ENCODE measurements around the gene SEMA4A. TPM values are rescaled to one million over a fixed set of nuclear protein-coding genes. Genes with fewer than 3 reads are reported as not detected.

The SEMA4A gene
- total and polyA plus RNA-seq, 9 donors: 2.1 to 9.0 (median 3.7) TPM

GRCh38 chr1:156111355-156111962 lies 41.9 kb upstream of the SEMA4A start:
- DNase-seq: no peak
- WGBS, 3 donors: 48 to 73% (median 55%) methylated on average over 4 of the region's 4 CpGs
- intact Hi-C loops (cut with DNase I): no loop called here
- TF ChIP-seq, protein P1, sequence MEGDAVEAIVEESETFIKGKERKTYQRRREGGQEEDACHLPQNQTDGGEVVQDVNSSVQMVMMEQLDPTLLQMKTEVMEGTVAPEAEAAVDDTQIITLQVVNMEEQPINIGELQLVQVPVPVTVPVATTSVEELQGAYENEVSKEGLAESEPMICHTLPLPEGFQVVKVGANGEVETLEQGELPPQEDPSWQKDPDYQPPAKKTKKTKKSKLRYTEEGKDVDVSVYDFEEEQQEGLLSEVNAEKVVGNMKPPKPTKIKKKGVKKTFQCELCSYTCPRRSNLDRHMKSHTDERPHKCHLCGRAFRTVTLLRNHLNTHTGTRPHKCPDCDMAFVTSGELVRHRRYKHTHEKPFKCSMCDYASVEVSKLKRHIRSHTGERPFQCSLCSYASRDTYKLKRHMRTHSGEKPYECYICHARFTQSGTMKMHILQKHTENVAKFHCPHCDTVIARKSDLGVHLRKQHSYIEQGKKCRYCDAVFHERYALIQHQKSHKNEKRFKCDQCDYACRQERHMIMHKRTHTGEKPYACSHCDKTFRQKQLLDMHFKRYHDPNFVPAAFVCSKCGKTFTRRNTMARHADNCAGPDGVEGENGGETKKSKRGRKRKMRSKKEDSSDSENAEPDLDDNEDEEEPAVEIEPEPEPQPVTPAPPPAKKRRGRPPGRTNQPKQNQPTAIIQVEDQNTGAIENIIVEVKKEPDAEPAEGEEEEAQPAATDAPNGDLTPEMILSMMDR (IDR thresholded peaks at IDR 0.05): no peak
- no peak for TF ChIP-seq EP300 (IDR thresholded peaks at IDR 0.05)
- no peak for TF ChIP-seq POLR2A (IDR thresholded peaks at IDR 0.05)
- H3K27ac ChIP-seq: no peak overlapping the region
- H3K9me3 ChIP-seq: no peaks in the 10 kb centered on the region
- H3K4me3 ChIP-seq: no peak overlapping the region
- no peaks in the 10 kb centered on the region for H3K36me3 ChIP-seq
- H3K27me3 ChIP-seq: no peaks in the 10 kb centered on the region
- H3K4me1 ChIP-seq (ENCODE audit: insufficient read depth): peaks cover 14% of the 10 kb centered on the region

GRCh38 chr1:156112276-156113137 lies 40.9 kb upstream of the SEMA4A start:
- Histone ChIP-seq H3K4me3 (no peak overlapping the region), H3K36me3 (no peaks in the 10 kb centered on the region), H3K9me3 (no peaks in the 10 kb centered on the region), H3K27ac (peak overlapping the region; percentile 46 to 94), H3K4me1 (ENCODE audit: insufficient read depth) (peaks cover 12% of the 10 kb centered on the region), H3K27me3 (no peaks in the 10 kb centered on the region)
- intact Hi-C loops (cut with DNase I): no loop called here
- WGBS, 3 donors: 50 to 55% (median 55%) methylated on average over 10 of the region's 10 CpGs
- TF ChIP-seq EP300 (IDR thresholded peaks at IDR 0.05): no peak
- TF ChIP-seq, protein P1 (IDR thresholded peaks at IDR 0.05): no peak
- TF ChIP-seq POLR2A (IDR thresholded peaks at IDR 0.05): no peak
- DNase-seq: no peak

GRCh38 chr1:156113282-156113950 lies 40.0 kb upstream of the SEMA4A start:
- H3K27me3 ChIP-seq: no peaks in the 10 kb centered on the region
- no peak overlapping the region for H3K4me3 ChIP-seq
- intact Hi-C loops (cut with DNase I): no loop called here
- H3K27ac ChIP-seq: peak overlapping the region; percentile 90 to 94
- no peaks in the 10 kb centered on the region for H3K36me3 ChIP-seq
- DNase-seq: no peak
- no peak for TF ChIP-seq POLR2A (IDR thresholded peaks at IDR 0.05)
- TF ChIP-seq, protein P1 (IDR thresholded peaks at IDR 0.05): no peak
- no peak for TF ChIP-seq EP300 (IDR thresholded peaks at IDR 0.05)
- H3K4me1 ChIP-seq (ENCODE audit: insufficient read depth): peaks cover 17% of the 10 kb centered on the region
- 41 to 48% (median 44%) methylated on average over 4 of the region's 4 CpGs for WGBS, 3 donors
- H3K9me3 ChIP-seq: no peaks in the 10 kb centered on the region

DNA sequence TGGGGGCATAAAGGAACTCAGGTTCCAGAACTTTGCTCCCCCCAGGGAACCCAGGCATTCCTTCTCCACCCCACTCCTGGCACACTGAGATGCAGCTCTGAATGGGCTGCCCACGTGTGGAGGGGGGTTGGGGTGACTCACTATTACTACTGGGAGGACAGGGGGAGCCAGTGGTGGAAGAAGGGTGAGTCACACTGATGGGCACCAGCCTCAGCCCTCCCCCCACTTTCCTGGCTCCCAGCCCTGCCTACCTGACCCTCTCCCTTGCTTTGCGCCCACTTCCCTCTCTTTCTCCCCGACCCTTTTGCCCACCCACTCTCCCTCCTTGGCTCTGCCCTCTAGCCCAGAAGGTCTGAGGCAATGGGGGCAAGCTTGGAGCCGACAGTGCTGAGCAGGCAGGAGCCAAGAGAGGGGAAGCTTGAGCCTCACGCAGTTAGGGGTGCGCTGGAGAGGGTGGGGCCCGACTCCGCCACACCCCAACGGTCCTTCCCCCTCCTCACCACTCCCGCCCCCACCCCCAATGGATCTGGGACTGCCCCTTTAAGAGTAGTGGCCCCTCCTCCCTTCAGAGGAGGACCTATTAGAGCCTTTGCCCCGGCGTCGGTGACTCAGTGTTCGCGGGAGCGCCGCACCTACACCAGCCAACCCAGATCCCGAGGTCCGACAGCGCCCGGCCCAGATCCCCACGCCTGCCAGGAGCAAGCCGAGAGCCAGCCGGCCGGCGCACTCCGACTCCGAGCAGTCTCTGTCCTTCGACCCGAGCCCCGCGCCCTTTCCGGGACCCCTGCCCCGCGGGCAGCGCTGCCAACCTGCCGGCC lies 39.1 kb upstream of the SEMA4A start, which contains the start of gene LMNA:
Gene LMNA, plus strand, starts transcription at position 611 of the 818 bp plus-strand sequence. CDS start 208 bp downstream, outside the sequence.
- Histone ChIP-seq H3K4me1 (ENCODE audit: insufficient read depth) (peaks cover 20% of the 10 kb centered on the region), H3K9me3 (no peaks in the 10 kb centered on the region), H3K27ac (peak within 1 kb of the TSS; percentile 90 to 94), H3K4me3 (peak within 1 kb of the TSS; percentile 86), H3K27me3 (no peaks in the 10 kb centered on the region), H3K36me3 (no peaks in the 10 kb centered on the region)
- WGBS, 3 donors: 0 to 2% (median 1%) methylated on average over 10 to 37 of the region's 37 CpGs
- intact Hi-C loops (cut with DNase I): no loop called here
- TF ChIP-seq POLR2A (IDR thresholded peaks at IDR 0.05): peak; percentile 99
- peak; percentile 71 for TF ChIP-seq EP300 (IDR thresholded peaks at IDR 0.05)
- TF ChIP-seq, protein P1 (IDR thresholded peaks at IDR 0.05): no peak
- DNase-seq: peak; percentile 91 to 95 (median 93)
